Gastroesophageal sphincter (tissue), 4 donors: ENCODE results near the gene SLC8A2. TPM values are rescaled to one million over a fixed set of nuclear protein-coding genes. Genes with fewer than 3 reads are reported as not detected.

ENCODE experiments used
- ATAC-seq: fragments of 150-250 bp; one replicate; pipeline ENCODE4 v1.9.1; 2016; ENCODE audit warnings: mild to moderate bottlenecking, moderate library complexity
- H3K27ac ChIP-seq, 4 donors: fragments of 200-600 bp; sonication (generic) in 3 of 4; 1 replicate in 3 of 4; 2 replicates in 1 of 4; pipeline ENCODE4 v1.5.1; 2016 to 2019
- H3K27me3 ChIP-seq: fragments of 200-600 bp; sonication (generic); one replicate; pipeline ENCODE4 v1.5.1; 2019
- H3K36me3 ChIP-seq, 2 donors: fragments of 200-600 bp; sonication (generic); one replicate each; pipeline ENCODE4 v1.5.1; 2019; ENCODE audit warnings: control low read depth in 1 of 2
- H3K4me1 ChIP-seq, 3 donors: fragments of 200-600 bp; sonication (generic); 1 replicate in 2 of 3; 2 replicates in 1 of 3; pipeline ENCODE4 v1.5.1; 2016 to 2019; ENCODE audit warnings: control low read depth in 2 of 3
- H3K4me3 ChIP-seq, 2 donors: fragments of 200-600 bp; sonication (generic); one replicate each; pipeline ENCODE4 v1.5.1; 2019; ENCODE audit warnings: mild to moderate bottlenecking in 1 of 2, moderate library complexity in 1 of 2
- H3K9me3 ChIP-seq, 3 donors: fragments of 200-600 bp; sonication (generic); one replicate each; pipeline ENCODE4 v1.5.1; 2017 to 2019; ENCODE audit warnings: control low read depth in 2 of 3
- CTCF ChIP-seq, 4 experiments: fragments of 200-600 bp in 2 of 4; fragments of 450-650 bp in 2 of 4; sonication (generic) in 1 of 4; IDR thresholded peaks; one replicate each; pipeline ENCODE4 v1.5.1; 2017 to 2019; ENCODE audit warnings: antibody characterized with exemption in 4 of 4, mild to moderate bottlenecking in 2 of 4, moderate library complexity in 2 of 4
- EP300 ChIP-seq: sonication (generic); formaldehyde crosslinking; IDR thresholded peaks from one replicate; pipeline ENCODE4 v1.6.1; 2017; ENCODE audit warnings: antibody characterized with exemption, mild to moderate bottlenecking
- POLR2A ChIP-seq, 2 donors: fragments of 450-650 bp; IDR thresholded peaks; one replicate each; pipeline ENCODE4 v1.6.1; 2017; ENCODE audit warnings: antibody characterized with exemption in 2 of 2, mild to moderate bottlenecking in 2 of 2, moderate library complexity in 1 of 2
- POLR2AphosphoS5 ChIP-seq: sonication (generic); formaldehyde crosslinking; IDR thresholded peaks from one replicate; pipeline ENCODE4 v1.6.1; 2017; ENCODE audit warnings: antibody characterized with exemption
- WGBS, 2 donors: methylation state at CpG; one replicate each; pipeline ENCODE4 v1.1.5; 2018; ENCODE audit warnings: low coverage in 1 of 2; 5-methylcytosine and 5-hydroxymethylcytosine counted together
- total RNA-seq, 4 donors: library from RNA; depleted of rRNA; stranded (reverse); fragments of >200 nt; gene quantifications; one replicate each; pipeline ENCODE4 v1.1.0, GENCODE V29; 2016

Gene SLC8A2
- total RNA-seq, 4 donors from 2014 or later = 6.5 to 19.9 (median 9.5) TPM

DNA sequence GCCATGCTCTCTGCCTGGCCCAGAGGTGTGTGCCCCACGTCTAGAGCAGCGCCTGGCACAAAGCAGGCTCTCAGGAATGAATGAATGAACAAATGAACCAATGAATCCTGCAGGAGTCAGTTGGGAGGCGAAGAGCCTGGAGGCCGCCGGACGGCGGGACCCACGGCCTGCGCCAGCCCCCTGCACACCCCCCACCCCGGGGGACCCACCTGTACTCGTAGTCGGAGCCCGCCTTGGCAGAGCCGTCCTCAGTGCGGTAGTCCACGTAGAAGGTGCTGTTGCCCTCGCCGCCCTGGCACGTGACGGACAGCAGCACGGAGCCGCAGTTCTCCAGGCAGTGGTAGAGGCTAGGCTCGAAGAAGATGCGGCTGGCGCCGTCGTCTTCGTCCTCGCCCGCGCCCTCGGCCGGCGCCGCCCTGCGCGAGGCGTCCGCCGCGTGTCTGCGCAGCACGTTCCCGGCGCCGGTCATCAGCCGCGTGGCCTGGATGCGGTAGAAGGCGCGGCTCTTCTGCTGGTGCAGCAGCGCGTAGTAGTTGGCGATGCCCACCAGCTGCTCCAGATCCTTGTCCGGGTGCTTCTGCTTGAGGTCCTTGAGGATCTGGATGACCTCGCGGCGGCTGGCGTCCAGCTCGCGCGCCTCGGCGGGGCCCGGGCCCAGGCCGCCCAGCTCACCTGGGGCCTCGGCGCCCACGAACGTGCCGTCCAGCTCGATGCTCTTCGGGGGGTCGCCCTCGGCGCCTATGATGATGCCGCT, 14.8 kb downstream of the SLC8A2 start:
- Histone ChIP-seq H3K4me1 (peaks cover 0 to 7% (median 0%) of the 10 kb centered on the region in 3 donors), H3K27ac (no peak overlapping the region), H3K27me3 (peaks cover 54% of the 10 kb centered on the region), H3K36me3 (peaks cover 0 to 44% of the 10 kb centered on the region in 2 donors), H3K4me3 (no peak overlapping the region), H3K9me3 (peaks cover 0 to 12% (median 0%) of the 10 kb centered on the region in 3 donors)
- WGBS, 2 donors = no CpG with 5 or more reads among the region's 77 CpGs
- TF ChIP-seq CTCF (IDR thresholded peaks at IDR 0.05) (no peak), POLR2A (IDR thresholded peaks at IDR 0.05) (no peak), EP300 (no peak), POLR2AphosphoS5 (no peak)
- ATAC-seq = no peak

DNA sequence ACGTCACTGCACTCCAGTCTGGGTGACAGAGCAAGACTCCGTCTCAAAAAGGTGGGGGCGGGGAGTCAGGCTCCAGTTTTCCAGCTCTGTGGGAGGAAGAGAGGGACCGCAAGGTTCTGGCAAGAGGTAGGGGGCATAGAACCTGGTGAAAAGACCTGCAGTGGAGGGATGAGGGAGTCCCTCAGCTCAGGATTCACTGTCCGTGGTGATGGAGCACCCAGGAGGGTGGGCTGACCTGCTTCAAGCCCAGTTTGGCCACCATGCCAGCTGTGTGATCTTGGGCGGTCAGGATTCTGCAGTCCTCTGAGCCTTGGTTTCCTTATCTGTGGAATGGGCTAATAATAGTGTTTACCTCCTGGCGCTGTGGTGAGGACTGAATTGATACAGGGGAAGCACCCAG, 21.2 kb downstream of the SLC8A2 start:
- no peak overlapping the region for H3K4me3 ChIP-seq
- peaks cover 0 to 28% (median 12%) of the 10 kb centered on the region in 3 donors for H3K4me1 ChIP-seq
- WGBS, 2 donors = 43 to 49% methylated on average over 2 to 5 of the region's 7 CpGs
- peaks cover 0 to 2% (median 0%) of the 10 kb centered on the region in 3 donors for H3K9me3 ChIP-seq
- ATAC-seq = no peak
- TF ChIP-seq CTCF (IDR thresholded peaks at IDR 0.05) (no peak), POLR2A (IDR thresholded peaks at IDR 0.05) (no peak), EP300 (no peak), POLR2AphosphoS5 (no peak)
- H3K27me3 ChIP-seq = peaks cover 39% of the 10 kb centered on the region
- H3K27ac ChIP-seq = no peak overlapping the region
- H3K36me3 ChIP-seq = peaks cover 0 to 24% of the 10 kb centered on the region in 2 donors

DNA sequence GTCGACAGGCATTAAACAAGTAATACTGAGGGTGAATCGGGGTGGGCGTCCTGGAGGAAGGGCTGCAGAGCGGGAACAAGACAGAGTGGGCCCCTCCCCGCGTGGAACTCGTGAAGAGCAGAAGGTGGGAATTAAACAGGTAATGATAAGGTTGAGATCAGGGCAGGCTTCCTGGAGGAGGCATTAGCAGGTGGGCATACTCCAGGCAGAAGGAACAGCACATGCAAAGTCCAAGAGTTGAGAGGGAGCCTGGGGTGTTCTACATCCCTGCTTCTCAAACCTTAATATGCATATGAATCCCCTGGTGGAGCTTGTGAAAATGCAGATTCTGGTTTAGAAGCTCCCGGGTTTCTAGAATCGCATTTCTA, 23.3 kb downstream of the SLC8A2 start:
- TF ChIP-seq CTCF (IDR thresholded peaks at IDR 0.05) (no peak), POLR2AphosphoS5 (no peak), EP300 (no peak), POLR2A (IDR thresholded peaks at IDR 0.05) (no peak)
- Histone ChIP-seq H3K27me3 (peaks cover 59% of the 10 kb centered on the region), H3K27ac (no peak overlapping the region), H3K4me1 (peaks cover 0 to 31% (median 12%) of the 10 kb centered on the region in 3 donors), H3K9me3 (no peaks in the 10 kb centered on the region), H3K36me3 (peaks cover 0 to 14% of the 10 kb centered on the region in 2 donors), H3K4me3 (no peak overlapping the region)
- WGBS, 2 donors = 23 to 42% methylated on average over 2 to 8 of the region's 9 CpGs
- ATAC-seq = no peak

- no peaks in the 10 kb centered on the region for H3K9me3 ChIP-seq
- peak overlapping the region in 1 of 2 donors; percentile 11 for H3K4me3 ChIP-seq
- H3K27me3 ChIP-seq = peaks cover 66% of the 10 kb centered on the region
- H3K4me1 ChIP-seq = peaks cover 0 to 31% (median 12%) of the 10 kb centered on the region in 3 donors
- 0 to 40% methylated on average over 1 to 2 of the region's 95 CpGs for WGBS, 2 donors
- ATAC-seq = peak; percentile 39
- peaks cover 0 to 10% of the 10 kb centered on the region in 2 donors for H3K36me3 ChIP-seq
- no peak overlapping the region for H3K27ac ChIP-seq
- TF ChIP-seq POLR2A (IDR thresholded peaks at IDR 0.05) (no peak), POLR2AphosphoS5 (no peak), EP300 (no peak), CTCF (IDR thresholded peaks at IDR 0.05) (no peak)
These were observed 24.0 kb downstream of the SLC8A2 start for GRCh38 chr19:47447470-47448359.
